ENCODE data around the gene SIPA1L2. TPM values are rescaled to one million over a fixed set of nuclear protein-coding genes. Genes with fewer than 3 reads are reported as not detected.

Gene SIPA1L2
- total and polyA plus RNA-seq, 4 donors: 5.3 to 60.1 (median 30.4) TPM

GRCh38 chr1:232598837-232599177 lies 31.1 kb downstream of the SIPA1L2 start:
- Histone ChIP-seq H3K9me3 (ENCODE audit: control insufficient read depth in 4 of 4, insufficient read depth in 3 of 4, low read length in 3 of 4) (no peaks in the 10 kb centered on the region), H3K9ac (ENCODE audit: insufficient read depth in 1 of 2, low read length in 2 of 2) (no peak overlapping the region), H3K27me3 (ENCODE audit: control insufficient read depth in 3 of 3, insufficient read depth in 3 of 3, low read length in 2 of 3) (no peaks in the 10 kb centered on the region), H3K4me3 (no peak overlapping the region), H3K36me3 (ENCODE audit: control insufficient read depth in 4 of 4, insufficient read depth in 4 of 4, low read length in 4 of 4) (peaks cover 0 to 4% (median under 1%) of the 10 kb centered on the region in 4 donors), H3K27ac (ENCODE audit: low read depth in 1 of 2, low read length in 1 of 2) (no peak overlapping the region), H3K4me1 (ENCODE audit: control insufficient read depth in 5 of 5, insufficient read depth in 5 of 5, low read length in 5 of 5) (peaks cover 6 to 40% (median 21%) of the 10 kb centered on the region in 5 donors)
- DNase-seq (no peak), ATAC-seq (ENCODE audit: insufficient read depth, low FRiP score) (no peak)
- WGBS, 2 donors: 58 to 86% methylated on average over 4 of the region's 4 CpGs
- TF ChIP-seq CTCF (IDR thresholded peaks at IDR 0.05; ENCODE audit: control extremely low read depth, extremely low read depth): no peak

- Histone ChIP-seq H3K27me3 (ENCODE audit: control insufficient read depth in 3 of 3, insufficient read depth in 3 of 3, low read length in 2 of 3) (no peaks in the 10 kb centered on the region), H3K27ac (ENCODE audit: low read depth in 1 of 2, low read length in 1 of 2) (no peak overlapping the region)
- TF ChIP-seq CTCF (IDR thresholded peaks at IDR 0.05; ENCODE audit: control extremely low read depth, extremely low read depth): no peak
These were observed 31.8 kb downstream of the SIPA1L2 start for GRCh38 chr1:232598133-232598532.

GRCh38 chr1:232597721-232598120 lies 32.2 kb downstream of the SIPA1L2 start:
- Histone ChIP-seq H3K27ac (ENCODE audit: low read depth in 1 of 2, low read length in 1 of 2) (no peak overlapping the region), H3K27me3 (ENCODE audit: control insufficient read depth in 3 of 3, insufficient read depth in 3 of 3, low read length in 2 of 3) (no peaks in the 10 kb centered on the region)

More at GRCh38 chr1:232598133-232598532, 31.8 kb downstream of the SIPA1L2 start:
- 97 to 98% methylated on average over 3 of the region's 3 CpGs for WGBS, 2 donors
- H3K4me3 ChIP-seq: no peak overlapping the region
- peaks cover 6 to 42% (median 21%) of the 10 kb centered on the region in 5 donors for H3K4me1 ChIP-seq (ENCODE audit: control insufficient read depth in 5 of 5, insufficient read depth in 5 of 5, low read length in 5 of 5)
- H3K9me3 ChIP-seq (ENCODE audit: control insufficient read depth in 4 of 4, insufficient read depth in 3 of 4, low read length in 3 of 4): no peaks in the 10 kb centered on the region
- peaks cover 0 to 4% (median under 1%) of the 10 kb centered on the region in 4 donors for H3K36me3 ChIP-seq (ENCODE audit: control insufficient read depth in 4 of 4, insufficient read depth in 4 of 4, low read length in 4 of 4)
- no peak overlapping the region for H3K9ac ChIP-seq (ENCODE audit: insufficient read depth in 1 of 2, low read length in 2 of 2)
- DNase-seq (no peak), ATAC-seq (ENCODE audit: insufficient read depth, low FRiP score) (no peak)

More at GRCh38 chr1:232597721-232598120, 32.2 kb downstream of the SIPA1L2 start:
- ATAC-seq (ENCODE audit: insufficient read depth, low FRiP score) (no peak), DNase-seq (no peak)
- Histone ChIP-seq H3K4me1 (ENCODE audit: control insufficient read depth in 5 of 5, insufficient read depth in 5 of 5, low read length in 5 of 5) (peaks cover 6 to 42% (median 21%) of the 10 kb centered on the region in 5 donors), H3K9ac (ENCODE audit: insufficient read depth in 1 of 2, low read length in 2 of 2) (no peak overlapping the region), H3K9me3 (ENCODE audit: control insufficient read depth in 4 of 4, insufficient read depth in 3 of 4, low read length in 3 of 4) (no peaks in the 10 kb centered on the region), H3K4me3 (no peak overlapping the region), H3K36me3 (ENCODE audit: control insufficient read depth in 4 of 4, insufficient read depth in 4 of 4, low read length in 4 of 4) (peaks cover 0 to 2% (median under 1%) of the 10 kb centered on the region in 4 donors)
- no peak for TF ChIP-seq CTCF (IDR thresholded peaks at IDR 0.05; ENCODE audit: control extremely low read depth, extremely low read depth)
- WGBS, 2 donors: 85 to 86% methylated on average over 2 of the region's 2 CpGs
